Esophagus squamous epithelium (tissue), 4 donors: Measurements from ENCODE around the gene ANKUB1.

Source experiments
- CTCF ChIP-seq, 6 experiments: fragments of 450-650 bp in 4 of 6; fragments of 200-600 bp in 2 of 6; sonication (generic) in 2 of 6; IDR thresholded peaks; one replicate each; pipeline ENCODE4 v1.5.1; 2016 to 2019; ENCODE audit warnings: antibody characterized with exemption in 6 of 6, mild to moderate bottlenecking in 4 of 6, moderate library complexity in 4 of 6
- POLR2A ChIP-seq, 4 donors: fragments of 450-650 bp; IDR thresholded peaks; one replicate each; pipeline ENCODE4 v1.6.1; 2017; ENCODE audit warnings: antibody characterized with exemption in 4 of 4, mild to moderate bottlenecking in 4 of 4, moderate library complexity in 3 of 4

- TF ChIP-seq CTCF (IDR thresholded peaks at IDR 0.05) (no peak), POLR2A (IDR thresholded peaks at IDR 0.05) (no peak)
Measured at GRCh38 chr3:149792452-149793270, at the start of gene ANKUB1.
